ENCODE data around the gene HOXC10. TPM values are rescaled to one million over a fixed set of nuclear protein-coding genes. Genes with fewer than 3 reads are reported as not detected.

The HOXC10 gene
- total and polyA plus RNA-seq, 10 of the 15 experiments (the other 5 are each of a cell fraction or from before 2014, with no cell fraction given), result 0.59 TPM; not detected in 9

DNA sequence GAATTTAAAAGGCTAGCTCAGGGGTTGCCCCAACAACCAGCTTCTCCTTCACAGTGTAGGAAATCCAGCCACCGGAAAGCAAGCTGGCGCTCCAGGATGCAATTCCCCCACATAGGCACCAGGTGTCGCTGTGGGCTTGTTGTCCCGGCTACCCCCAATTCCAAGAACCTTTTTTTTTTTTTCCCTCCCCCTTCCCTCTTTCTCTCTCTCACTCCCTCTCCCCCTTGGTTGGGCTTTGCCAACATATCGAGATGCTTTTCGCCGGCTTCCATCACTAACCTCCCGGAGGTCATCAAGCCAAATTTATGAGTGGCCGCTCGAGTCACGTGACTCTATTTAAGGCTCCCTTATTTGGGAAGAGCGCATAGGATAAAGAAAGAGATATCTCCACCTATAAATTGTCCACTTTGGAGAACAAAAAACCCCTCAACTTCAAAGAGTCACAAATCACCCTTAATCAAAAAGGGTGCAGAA lies 47.7 kb downstream of the HOXC10 start, which contains the start of gene HOXC5 (continued):
- TF ChIP-seq EGR1 (IDR thresholded peaks at IDR 0.05; ENCODE audit: borderline replicate concordance in 1 of 2, low read depth in 2 of 2, low read length in 2 of 2) (no peak), CHD4 (IDR thresholded peaks at IDR 0.05) (no peak), POLR2A (IDR thresholded peaks at IDR 0.05; ENCODE audit: low read depth, low read length) (no peak), RAD51 (IDR thresholded peaks at IDR 0.05) (peak; percentile 98), FOS (IDR thresholded peaks at IDR 0.05; ENCODE audit: borderline replicate concordance, extremely low read depth, insufficient read length) (no peak), IKZF2 (IDR thresholded peaks at IDR 0.05) (peak; percentile 28 to 55; a peak in 2 of 4 replicates), POU2F2 (IDR thresholded peaks at IDR 0.05; ENCODE audit: borderline replicate concordance, low read depth, low read length) (peak; percentile 58; the same call in 1 of the 3 replicates), WRNIP1 (IDR thresholded peaks at IDR 0.05; ENCODE audit: borderline replicate concordance, low read depth, low read length) (0 out of 2 replicates have a peak, but pooled peaks have one; percentile 58), RELA (IDR thresholded peaks at IDR 0.05; ENCODE audit: borderline replicate concordance, partially characterized antibody) (no peak), MTA2 (IDR thresholded peaks at IDR 0.05; ENCODE audit: low read depth) (0 out of 2 replicates have a peak, but pooled peaks have one; percentile 15), ZBED1 (IDR thresholded peaks at IDR 0.05; ENCODE audit: borderline replicate concordance) (no peak), CHD2 (IDR thresholded peaks at IDR 0.05; ENCODE audit: borderline replicate concordance, low read depth, low read length) (no peak), RAD21 (IDR thresholded peaks at IDR 0.05; ENCODE audit: insufficient read depth, low read depth, low read length) (peak; percentile 94), PRDM15 (CRISPR knock-in tag; IDR thresholded peaks at IDR 0.05) (no peak), E4F1 (IDR thresholded peaks at IDR 0.05; ENCODE audit: borderline replicate concordance, partially characterized antibody) (no peak)
- TF ChIP-seq, protein P1, sequence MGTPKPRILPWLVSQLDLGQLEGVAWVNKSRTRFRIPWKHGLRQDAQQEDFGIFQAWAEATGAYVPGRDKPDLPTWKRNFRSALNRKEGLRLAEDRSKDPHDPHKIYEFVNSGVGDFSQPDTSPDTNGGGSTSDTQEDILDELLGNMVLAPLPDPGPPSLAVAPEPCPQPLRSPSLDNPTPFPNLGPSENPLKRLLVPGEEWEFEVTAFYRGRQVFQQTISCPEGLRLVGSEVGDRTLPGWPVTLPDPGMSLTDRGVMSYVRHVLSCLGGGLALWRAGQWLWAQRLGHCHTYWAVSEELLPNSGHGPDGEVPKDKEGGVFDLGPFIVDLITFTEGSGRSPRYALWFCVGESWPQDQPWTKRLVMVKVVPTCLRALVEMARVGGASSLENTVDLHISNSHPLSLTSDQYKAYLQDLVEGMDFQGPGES (IDR thresholded peaks at IDR 0.05), result 0 out of 2 replicates have a peak, but pooled peaks have one; percentile 24
- TF ChIP-seq, protein P2, sequence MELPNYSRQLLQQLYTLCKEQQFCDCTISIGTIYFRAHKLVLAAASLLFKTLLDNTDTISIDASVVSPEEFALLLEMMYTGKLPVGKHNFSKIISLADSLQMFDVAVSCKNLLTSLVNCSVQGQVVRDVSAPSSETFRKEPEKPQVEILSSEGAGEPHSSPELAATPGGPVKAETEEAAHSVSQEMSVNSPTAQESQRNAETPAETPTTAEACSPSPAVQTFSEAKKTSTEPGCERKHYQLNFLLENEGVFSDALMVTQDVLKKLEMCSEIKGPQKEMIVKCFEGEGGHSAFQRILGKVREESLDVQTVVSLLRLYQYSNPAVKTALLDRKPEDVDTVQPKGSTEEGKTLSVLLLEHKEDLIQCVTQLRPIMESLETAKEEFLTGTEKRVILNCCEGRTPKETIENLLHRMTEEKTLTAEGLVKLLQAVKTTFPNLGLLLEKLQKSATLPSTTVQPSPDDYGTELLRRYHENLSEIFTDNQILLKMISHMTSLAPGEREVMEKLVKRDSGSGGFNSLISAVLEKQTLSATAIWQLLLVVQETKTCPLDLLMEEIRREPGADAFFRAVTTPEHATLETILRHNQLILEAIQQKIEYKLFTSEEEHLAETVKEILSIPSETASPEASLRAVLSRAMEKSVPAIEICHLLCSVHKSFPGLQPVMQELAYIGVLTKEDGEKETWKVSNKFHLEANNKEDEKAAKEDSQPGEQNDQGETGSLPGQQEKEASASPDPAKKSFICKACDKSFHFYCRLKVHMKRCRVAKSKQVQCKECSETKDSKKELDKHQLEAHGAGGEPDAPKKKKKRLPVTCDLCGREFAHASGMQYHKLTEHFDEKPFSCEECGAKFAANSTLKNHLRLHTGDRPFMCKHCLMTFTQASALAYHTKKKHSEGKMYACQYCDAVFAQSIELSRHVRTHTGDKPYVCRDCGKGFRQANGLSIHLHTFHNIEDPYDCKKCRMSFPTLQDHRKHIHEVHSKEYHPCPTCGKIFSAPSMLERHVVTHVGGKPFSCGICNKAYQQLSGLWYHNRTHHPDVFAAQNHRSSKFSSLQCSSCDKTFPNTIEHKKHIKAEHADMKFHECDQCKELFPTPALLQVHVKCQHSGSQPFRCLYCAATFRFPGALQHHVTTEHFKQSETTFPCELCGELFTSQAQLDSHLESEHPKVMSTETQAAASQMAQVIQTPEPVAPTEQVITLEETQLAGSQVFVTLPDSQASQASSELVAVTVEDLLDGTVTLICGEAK (IDR thresholded peaks at IDR 0.05; ENCODE audit: borderline replicate concordance), result no peak; the same call in 1 of the 2 replicates
- TF ChIP-seq, protein P3, sequence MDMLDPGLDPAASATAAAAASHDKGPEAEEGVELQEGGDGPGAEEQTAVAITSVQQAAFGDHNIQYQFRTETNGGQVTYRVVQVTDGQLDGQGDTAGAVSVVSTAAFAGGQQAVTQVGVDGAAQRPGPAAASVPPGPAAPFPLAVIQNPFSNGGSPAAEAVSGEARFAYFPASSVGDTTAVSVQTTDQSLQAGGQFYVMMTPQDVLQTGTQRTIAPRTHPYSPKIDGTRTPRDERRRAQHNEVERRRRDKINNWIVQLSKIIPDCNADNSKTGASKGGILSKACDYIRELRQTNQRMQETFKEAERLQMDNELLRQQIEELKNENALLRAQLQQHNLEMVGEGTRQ (IDR thresholded peaks at IDR 0.05; ENCODE audit: borderline replicate concordance, low read depth, low read length), result peak; percentile 59
